ENCODE measurements around the gene ZNF784.

GRCh38 chr19:55659822-55660221 lies 35.5 kb upstream of the ZNF784 start:
- TF ChIP-seq EZH2phosphoT487 (IDR thresholded peaks at IDR 0.05; ENCODE audit: low read depth): no peak
- TF ChIP-seq, protein P1, sequence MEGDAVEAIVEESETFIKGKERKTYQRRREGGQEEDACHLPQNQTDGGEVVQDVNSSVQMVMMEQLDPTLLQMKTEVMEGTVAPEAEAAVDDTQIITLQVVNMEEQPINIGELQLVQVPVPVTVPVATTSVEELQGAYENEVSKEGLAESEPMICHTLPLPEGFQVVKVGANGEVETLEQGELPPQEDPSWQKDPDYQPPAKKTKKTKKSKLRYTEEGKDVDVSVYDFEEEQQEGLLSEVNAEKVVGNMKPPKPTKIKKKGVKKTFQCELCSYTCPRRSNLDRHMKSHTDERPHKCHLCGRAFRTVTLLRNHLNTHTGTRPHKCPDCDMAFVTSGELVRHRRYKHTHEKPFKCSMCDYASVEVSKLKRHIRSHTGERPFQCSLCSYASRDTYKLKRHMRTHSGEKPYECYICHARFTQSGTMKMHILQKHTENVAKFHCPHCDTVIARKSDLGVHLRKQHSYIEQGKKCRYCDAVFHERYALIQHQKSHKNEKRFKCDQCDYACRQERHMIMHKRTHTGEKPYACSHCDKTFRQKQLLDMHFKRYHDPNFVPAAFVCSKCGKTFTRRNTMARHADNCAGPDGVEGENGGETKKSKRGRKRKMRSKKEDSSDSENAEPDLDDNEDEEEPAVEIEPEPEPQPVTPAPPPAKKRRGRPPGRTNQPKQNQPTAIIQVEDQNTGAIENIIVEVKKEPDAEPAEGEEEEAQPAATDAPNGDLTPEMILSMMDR (IDR thresholded peaks at IDR 0.05; ENCODE audit: low read depth, low read length): no peak
